GM21360 (cell line): ENCODE results near the gene LGALS4.
A peak's percentile ranks its signal among the peaks of the same experiment; 100 is the strongest.
"Not testable (repeated sequence)": the region's sequence is repeated elsewhere in the genome, so short reads cannot be mapped to it uniquely, and the experiment has no call there.

ENCODE experiments used
- ATAC-seq: cut with Tn5 transposase; IDR thresholded peaks from one replicate; pipeline ENCODE4 v1.9.1; 2021; ENCODE audit warnings: mild to moderate bottlenecking, moderate library complexity; ENCODE audit not compliant: unreplicated experiment

The LGALS4 gene

DNA sequence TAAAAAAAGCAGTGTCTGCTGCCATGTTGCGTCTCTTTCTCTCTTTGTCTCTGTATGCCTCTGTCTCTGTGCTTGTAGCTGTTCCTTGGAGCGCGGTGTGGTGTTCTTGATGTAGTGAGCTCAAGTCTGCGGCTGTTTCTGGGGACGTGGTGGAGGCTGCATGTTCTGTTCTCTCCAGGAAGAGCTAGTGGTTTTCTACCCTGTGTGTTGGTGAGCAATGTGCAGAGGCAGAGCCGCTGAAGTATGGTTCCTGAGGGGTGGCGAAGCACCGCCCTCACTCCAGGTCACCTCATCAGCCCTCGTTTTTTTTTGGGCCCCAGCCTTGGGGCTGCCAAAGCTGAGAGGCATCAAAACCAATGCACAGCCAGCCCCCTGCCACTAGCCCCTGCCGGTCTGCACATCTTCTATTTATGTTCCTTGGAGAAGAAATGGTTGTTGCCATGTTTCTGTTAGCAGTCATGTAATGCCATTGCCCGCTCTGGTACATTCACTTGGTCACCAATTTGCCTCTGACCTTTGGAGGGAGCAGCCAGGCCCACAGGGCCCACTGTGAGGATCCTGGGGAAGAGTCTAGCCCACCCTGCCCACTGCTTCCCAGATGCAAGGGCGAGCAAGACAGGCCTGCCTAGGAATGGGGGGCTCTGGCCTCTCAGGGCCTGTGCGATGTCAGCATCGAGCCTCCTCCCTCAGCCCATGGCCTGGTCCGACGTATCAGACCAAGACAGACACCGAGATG lies 29.9 kb upstream of the LGALS4 start:
- no peak for ATAC-seq

DNA sequence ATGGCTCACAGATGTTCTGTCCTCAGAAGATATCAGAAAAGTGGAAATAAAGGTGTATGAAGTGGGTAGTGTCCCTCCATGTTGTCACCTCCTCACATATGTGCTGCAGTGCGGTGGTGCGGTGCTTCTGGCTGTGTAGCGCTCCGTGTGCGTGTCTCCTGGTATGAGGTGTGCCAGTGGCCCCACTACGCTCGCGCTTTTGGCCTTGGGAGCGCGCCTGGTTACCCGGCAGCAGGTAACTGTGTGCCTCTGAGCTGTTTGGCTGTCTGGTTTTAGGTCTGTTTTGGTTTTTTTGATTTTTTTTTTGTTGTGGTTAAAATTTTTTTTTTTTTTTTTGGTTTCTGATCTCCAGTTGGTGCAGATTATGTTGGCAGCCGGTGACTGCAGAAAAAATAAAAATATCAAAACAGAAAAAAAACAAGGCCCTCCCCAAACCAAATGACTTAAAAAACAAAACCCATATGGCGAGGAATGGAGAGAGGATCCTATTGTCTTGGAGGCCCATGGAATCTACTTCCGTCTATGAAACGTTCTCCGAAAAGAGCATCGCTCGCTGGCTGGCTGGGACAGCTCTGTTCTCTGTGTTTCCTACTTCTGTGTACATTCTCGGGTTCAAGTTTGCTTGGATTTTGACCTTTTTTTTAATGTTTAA lies 29.2 kb upstream of the LGALS4 start:
- no peak for ATAC-seq

DNA sequence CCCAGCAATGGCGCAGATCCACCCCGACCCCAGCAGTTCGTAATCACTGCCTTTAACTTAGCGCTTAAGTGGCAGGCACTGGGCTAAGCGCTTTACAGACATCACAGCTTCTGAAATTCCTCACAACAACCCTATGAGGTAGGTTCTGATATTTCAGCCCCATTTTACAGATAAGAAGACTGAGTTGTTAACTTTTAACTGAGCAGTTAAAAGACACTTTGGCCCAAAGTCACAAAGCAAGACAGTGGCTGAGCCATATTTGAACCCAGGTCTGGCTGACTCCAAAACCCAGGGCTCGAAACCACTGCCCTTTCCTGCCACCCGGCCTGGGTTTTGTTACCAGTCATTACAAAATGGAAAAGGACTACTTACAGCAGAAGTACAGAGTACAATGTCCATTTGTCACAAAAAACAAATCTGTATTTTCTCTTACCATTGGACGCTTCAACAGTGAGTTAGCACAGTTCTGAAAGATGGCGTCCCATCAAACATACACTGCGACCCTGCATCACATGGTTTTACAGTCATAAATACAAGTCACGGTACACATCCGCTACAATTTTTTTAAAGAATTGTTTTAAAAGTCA lies 28.5 kb upstream of the LGALS4 start:
- no peak for ATAC-seq

DNA sequence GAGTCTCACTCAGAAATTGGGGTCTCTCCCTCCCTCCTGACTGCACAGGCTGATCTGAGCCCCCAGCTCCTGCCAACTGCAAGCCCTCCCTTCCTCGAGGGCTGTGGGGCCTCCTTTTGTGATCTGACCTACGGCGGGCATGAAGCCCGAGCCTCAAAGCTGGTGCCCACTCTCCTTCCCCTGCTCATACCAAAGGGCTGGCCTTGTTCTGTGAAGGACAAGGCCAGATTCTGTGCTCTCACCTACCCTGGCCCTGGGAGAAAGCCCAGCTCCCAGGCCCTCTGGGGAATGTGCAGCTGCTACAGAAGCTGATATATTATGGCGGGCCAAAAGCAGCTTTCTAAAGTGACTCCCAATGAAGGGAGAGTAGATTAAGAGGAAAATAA lies 27.8 kb upstream of the LGALS4 start:
- no peak for ATAC-seq

DNA sequence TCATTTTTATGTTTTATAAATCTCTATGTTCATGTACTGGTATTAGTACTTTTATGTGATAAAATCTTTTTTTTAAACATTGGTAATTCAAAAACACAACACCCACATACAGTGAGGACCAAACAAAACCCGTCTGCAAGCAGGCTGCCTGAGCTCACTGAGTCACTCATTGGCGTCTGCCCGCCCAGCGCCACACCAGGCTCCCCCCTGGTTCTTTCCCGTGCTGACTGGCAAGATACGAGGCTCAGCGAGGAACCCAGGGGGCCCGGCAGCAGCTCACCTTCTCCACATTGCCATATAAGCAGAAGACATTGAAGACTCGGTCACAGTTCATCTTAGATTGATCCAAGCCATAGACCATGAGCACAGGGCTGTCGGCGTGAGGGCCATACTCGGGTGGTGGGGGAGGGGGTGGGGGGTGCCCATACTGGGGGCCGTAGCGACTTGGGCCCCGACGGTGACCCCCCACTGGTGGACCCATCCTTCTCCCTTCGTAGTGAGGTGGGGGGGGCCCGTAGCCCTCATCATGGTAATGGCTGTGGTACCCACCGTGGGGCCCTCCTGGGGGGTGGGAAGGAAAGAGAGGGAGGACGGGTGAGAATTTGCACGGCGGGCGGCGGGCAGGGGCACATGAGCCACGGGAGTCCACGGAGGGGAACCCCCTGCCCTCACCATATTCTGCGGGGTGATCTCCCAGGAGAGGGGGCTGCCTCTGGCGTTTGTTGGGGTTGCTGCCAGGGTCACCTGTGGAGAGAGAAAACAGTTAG lies 27.3 kb upstream of the LGALS4 start:
- ATAC-seq: no peak

DNA sequence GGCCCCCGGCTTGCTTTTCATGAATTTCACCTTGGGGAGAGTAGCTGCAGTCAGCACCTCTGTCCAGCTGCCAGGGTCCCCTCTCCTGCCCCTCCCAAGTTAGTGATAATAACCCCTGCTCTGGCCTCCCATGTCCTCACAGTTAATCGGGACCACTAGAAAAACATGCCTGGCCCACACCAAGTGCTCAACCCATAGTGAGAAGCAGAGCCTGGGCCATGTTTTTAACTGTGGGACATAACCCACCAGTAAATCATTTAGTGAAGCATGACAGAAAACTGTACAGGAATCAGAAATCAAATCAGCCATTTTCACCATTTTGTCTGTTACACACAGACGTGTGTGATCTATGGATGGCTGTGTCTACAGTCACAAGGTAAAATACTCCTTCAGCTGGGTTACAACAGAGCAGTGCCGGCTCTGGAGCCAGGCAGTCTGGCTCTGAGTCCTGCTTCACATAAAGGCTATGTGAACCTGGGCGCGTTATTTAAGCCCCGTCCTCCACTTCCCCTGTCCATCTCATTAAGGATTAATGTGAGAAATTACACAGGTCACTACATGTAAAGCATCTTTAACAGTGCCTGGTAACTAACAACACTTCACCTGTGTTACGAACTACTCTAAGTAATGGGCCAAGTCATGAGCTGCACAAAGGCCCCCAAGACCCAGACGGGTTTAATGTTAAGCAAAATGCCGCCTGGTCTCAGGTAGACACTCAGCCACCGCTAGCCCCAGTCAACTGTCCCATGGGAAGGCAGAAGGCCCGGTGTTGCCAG lies 26.4 kb upstream of the LGALS4 start:
- ATAC-seq: no peak

DNA sequence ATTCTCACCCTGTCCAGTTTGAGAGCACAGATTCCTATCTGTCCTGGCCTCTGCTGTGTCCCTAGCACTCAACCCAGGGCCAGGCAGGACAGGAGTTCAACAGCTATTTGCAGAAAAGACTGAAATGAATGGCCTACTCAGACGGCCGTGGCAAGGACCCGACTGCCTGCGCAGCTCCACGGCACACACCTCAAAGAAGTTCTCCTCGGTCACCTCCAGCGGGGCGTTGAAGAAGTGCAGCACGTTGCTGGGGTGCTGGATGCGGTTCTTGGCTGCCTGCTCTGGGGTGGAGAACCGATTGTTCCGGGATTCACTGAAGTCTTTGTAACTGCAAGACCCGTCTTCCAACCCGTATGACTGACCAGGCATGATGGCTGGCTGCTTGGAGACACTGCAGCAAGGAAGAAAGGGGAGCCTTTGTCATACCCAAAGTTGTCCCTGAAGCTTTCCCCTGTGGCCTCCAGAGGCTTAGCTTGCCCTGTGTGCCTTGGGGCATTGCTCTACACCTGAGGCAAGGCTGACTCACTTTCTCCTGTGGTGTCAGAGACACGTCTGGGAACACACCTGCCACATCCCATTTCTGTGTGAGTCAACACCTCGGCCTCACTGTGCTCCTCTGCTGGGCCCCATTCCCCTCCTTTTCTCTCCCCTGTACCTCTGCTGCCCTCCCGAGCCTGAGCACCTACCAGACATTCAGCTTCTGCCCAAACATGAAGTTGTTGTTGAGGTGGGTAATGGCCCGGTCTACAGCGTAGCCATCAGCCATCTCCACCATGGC lies 25.7 kb upstream of the LGALS4 start:
- ATAC-seq: no peak

DNA sequence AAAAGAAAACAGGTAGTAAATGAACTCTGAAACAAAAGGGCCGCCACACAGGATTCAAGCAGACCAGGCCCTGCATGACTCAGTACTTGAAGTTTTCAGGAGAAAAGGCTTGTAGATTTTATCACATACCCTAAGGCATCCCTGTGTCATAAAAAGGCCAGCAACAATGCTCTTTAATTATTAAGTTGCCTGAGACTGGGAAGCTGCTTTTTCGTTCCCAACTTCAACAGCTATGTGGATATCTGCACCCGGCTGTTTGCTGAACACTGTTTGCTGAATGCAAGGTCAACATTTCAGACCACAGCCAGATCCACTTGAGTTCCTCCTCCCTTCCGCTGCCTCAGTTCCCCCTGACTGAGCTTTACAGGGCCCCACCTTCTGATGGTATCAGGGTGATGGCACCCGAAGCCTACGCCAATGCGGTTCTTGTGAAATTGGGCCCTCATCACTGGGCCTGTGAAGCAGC lies 24.9 kb upstream of the LGALS4 start:
- ATAC-seq: no peak

DNA sequence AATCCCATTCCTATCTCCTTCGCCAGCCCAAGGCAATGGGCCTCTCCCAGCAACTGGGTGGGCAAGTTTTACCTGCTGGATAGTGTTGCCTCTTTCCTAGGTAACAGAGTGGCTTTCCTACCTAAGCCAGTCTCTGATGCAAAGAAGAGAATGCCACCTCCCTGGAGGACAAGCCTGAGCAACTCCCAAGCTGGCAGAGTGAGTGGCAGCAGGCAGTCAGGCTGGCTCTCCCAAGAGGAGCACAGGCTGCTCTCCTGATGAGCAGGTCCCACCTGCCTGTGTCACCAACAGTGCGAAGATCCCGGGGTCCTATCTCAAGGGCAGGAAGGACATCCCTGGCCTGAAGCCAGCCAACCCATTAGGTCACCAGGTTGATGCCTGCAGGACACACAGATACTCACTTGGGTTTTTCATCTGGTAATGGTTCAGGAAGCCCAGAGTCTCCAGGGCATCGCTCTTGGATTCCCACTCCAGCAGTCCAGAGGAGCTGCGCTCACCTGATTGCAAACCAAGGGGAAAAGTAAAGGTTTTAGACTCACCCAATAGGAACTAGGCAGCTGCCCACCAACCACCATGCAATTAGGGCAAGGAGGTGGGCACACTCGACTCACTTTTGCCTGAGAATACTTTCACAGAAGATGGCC lies 24.4 kb upstream of the LGALS4 start:
- ATAC-seq: no peak

DNA sequence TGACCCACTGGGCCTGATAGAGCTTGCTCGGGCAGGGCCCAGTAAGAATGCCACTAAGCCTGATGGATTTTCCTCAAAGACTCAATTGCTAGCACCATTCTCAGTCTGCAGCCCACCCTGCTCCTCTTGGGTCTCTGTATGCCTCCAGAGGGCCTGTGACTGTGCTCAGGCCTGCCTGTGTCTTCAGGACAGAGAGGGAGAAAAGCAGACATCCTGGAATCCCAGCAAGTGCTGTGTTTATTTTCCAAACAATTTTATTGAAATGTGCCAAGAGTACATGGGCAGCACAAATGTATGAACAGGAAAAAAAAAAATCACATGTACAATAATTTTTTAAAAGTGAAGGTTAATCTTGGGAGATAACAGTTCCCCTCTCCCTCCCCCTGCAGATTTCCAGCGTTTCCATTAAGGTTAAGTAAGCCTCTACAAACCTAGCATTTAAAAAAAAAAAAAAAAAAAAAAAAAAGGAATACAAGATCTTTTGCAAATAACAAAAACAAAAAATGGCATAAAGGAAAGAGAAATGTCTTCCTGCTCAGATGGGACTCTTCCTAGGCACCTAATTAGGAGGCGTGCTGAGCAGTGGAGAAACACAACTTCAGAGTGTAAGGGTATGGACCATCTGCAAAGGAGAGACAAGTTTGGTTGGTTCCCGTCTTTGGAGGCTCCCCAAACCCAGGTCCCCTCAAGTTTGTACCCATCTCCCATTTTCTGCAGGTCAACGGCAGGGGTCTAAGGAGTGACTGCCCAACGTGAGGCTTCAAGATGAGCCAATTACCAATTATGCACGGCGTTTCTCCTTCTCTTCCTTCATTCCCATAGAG lies 23.6 kb upstream of the LGALS4 start:
- no peak for ATAC-seq

DNA sequence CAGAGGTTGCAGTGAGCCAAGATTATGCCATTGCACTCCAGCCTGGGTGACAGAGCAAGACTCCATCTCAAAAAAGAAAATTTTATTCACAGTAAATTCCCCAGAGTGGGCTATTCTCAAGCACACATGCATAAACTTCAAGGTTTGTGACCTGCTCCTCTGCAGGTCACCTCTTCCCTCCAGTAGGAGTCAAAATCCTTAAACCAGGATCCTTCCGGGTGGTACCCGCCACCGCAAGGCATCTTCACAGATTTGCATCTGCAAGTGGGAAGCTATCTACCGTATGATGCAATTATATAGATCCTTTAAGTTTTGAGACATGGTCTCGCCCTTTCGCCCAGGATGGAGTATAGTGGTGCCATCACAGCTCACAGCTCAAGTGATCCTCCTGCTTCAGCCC lies 21.8 kb upstream of the LGALS4 start:
- ATAC-seq: no peak

DNA sequence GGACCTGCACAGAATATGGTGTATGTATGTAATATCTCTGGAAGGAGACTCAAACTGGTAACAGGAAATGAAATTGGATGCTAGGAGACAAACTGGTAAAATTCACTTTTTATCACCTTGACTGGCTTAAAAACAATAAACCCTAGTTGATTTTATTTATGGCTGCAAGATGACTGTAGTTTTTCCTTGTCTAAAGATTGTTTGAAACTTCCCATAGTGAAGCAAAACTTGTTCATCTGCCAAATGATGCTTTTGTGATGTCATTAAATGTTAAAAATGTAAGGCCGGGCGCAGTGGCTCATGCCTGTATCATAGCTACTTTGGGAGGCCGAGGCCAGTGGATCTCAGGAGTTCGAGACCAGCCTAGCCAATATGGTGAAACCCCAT lies 21.4 kb upstream of the LGALS4 start:
- no peak for ATAC-seq

DNA sequence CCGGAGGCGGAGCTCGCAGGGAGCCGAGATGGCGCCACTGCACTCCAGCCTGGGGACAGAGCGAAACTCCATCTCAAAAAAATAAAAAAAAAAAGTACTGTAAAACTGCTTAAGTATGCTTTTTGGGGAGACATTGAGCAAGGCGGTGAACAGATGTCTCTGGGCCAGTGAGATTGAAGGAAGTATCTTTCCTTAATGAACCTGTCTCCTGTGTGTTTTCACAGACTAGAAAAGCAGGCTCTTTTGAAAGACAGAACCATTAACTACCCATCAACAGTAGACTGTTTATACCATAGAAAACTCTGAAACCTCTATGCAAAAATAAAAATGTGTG lies 20.3 kb upstream of the LGALS4 start:
- ATAC-seq: no peak

DNA sequence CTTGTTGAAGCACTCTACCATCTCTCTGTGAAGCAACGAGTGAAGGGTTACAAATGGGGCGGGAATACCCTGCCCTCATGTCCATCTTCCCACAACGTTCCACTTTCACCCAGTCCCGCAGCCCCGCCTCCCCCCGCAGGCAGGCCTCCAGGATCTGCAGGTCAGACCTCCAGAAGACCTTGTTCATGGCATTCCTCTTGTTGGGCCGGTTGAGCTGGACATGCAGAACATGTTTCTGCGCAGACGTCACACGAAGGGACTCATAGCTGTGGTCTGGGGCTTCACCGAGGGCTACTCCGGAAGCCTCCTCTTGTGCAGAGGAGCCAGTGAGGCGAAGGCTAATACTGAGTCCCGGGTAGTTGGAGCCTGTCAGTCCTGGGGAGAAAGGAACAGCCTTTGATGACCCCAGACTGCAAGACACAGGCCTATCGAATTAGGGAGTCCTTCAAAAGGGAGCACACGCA lies 18.4 kb upstream of the LGALS4 start:
- ATAC-seq: peak; percentile 34

DNA sequence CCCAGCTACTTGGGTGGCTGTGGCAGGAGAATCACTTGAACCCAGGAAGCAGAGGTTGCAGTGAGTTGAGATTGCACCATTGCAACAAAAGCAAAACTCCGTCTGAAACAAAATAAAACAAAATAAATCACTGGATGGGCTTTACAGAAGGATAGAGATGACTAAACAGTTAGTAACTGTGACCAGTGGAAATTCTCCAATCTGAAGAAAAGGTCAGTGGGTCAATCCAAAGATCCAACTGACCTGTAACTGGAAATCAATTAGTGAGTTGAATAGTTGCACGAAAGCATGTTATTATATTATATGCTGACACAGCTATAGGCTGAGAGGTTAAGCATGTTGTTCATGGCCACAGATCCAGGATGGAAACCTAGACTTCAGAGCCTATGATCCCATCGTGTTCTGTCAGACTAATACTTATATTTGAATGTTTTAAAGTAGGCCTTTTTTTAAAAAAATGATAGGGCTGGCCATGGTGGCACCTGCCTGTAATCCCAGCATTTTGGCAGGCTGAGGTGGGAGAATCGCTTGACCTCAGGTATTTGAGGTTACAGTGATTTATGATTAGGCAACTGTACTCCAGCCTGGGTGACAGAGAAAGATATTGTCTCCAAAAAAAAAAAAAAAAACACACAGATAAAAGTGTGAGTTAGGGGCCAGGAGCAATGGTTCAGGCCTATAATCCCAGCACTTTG lies 17.4 kb upstream of the LGALS4 start:
- ATAC-seq: no peak

DNA sequence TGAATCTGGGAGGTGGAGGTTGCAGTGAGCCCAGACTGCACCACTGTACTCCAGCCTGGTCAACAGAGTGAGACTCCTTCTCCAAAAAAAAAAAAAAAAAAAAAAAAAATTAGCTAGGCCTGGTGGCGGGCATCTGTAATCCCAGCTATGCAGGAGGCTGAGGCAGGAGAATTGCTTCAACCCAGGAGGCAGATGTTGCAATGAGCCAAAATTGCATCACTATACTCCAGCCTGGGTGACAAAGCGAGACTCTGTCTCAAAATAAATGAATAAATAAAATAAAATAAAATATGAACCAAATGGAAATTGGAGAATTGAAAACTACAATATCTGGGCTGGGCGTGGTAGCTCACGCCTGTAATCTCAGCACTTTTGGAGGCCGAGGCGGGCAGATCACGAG lies 16.5 kb upstream of the LGALS4 start:
- not testable (repeated sequence) for ATAC-seq

DNA sequence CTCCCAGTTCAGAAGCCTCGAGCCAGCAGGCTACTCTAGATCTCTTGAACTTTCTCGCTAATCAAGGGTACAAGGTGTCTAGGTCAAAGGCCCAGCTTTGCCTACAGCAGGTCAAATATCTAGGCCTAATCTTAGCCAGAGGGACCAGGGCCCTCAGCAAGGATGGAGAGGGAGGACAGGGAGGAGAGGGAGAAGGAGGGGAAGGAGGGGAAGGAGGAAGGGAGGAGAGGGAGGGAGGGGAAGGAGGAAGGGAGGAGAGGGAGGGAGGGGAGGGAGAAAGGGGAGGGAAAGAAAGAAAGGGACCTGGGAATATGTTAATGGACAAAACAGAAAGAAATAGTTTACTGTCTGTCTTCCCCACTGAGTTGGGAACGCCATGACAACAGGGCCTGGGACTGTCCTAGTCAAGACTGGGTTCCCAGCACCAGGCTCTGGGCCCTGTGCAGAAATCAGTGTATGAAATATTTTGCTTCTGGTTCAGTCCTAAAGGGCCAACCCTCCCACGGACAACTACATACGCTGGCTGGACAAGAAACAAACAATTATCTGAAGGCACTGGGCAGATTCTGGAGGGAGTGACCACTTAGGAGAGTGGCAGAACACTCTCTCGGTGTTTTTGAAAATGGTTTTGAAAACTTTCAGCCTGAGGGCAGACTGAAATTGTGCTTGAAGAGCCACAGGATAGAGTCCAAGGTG lies 14.3 kb upstream of the LGALS4 start:
- ATAC-seq: no peak

DNA sequence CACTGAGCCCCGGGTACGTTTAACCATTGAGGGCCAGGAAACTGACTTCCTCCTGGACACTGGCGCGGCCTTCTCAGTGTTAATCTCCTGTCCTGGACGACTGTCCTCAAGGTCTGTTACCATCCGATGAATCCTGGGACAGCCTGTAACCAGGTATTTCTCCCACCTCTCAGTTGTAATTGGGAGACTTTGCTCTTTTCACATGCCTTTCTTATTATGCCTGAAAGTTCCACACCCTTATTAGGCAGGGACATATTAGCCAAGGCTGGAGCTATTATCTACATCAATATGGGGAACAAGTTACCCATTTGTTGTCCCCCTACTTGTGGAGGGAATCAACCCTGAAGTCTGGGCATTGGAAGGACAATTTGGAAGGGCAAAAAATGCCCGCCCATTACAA lies 13.2 kb upstream of the LGALS4 start:
- not testable (repeated sequence) for ATAC-seq
